ENCODE measurements around the gene AUTS2.

- TF ChIP-seq CTCF (conservative IDR thresholded peaks at IDR 0.05; ENCODE audit: low read depth, low read length) (no peak), EZH2 (IDR thresholded peaks at IDR 0.05; ENCODE audit: borderline replicate concordance, low read depth, low read length, poor library complexity, severe bottlenecking) (no peak)
Measured at GRCh38 chr7:70479153-70480021, 881.1 kb downstream of the AUTS2 start.

All from A673 (cell line).